Endodermal cell (in vitro differentiated cells): ENCODE data around the gene COL27A1. TPM values are rescaled to one million over a fixed set of nuclear protein-coding genes. Genes with fewer than 3 reads are reported as not detected.

ENCODE experiments used
- DNase-seq: peaks from one replicate; pipeline ENCODE4 v3.0.0-alpha.2; 2017
- H3K27ac ChIP-seq: 2 replicates; pipeline ENCODE4 v1.5.1; 2013; ENCODE audit warnings: mild to moderate bottlenecking, low read depth, low read length, moderate library complexity
- H3K27me3 ChIP-seq: 2 replicates; pipeline ENCODE4 v1.6.1; 2013; ENCODE audit warnings: mild to moderate bottlenecking, low read length, moderate library complexity; ENCODE audit not compliant: insufficient read depth, control insufficient read depth, poor library complexity, severe bottlenecking
- H3K36me3 ChIP-seq: 2 replicates; pipeline ENCODE4 v1.7.0; 2013; ENCODE audit warnings: mild to moderate bottlenecking, low read length, moderate library complexity; ENCODE audit not compliant: control insufficient read depth, insufficient read depth
- H3K4me1 ChIP-seq: one replicate; pipeline ENCODE4 v1.7.0; 2013; ENCODE audit warnings: low read length; ENCODE audit not compliant: control insufficient read depth, insufficient read depth
- H3K4me3 ChIP-seq: 2 replicates; pipeline ENCODE4 v1.5.1; 2013; ENCODE audit warnings: mild to moderate bottlenecking, low read length, moderate library complexity
- H3K9ac ChIP-seq: 2 replicates; pipeline ENCODE4 v1.6.1; 2013; ENCODE audit warnings: mild to moderate bottlenecking, low read length, moderate library complexity; ENCODE audit not compliant: poor library complexity, severe bottlenecking; ENCODE audit errors: extremely low read depth
- H3K9me3 ChIP-seq: 2 replicates; pipeline ENCODE4 v1.6.1; 2013; ENCODE audit warnings: mild to moderate bottlenecking, low read length, moderate library complexity; ENCODE audit not compliant: control insufficient read depth
- H3K27ac Mint-ChIP-seq: 2 replicates; pipeline ENCODE4 v1.8.0; 2020; ENCODE audit warnings: mixed read lengths
- H3K27me3 Mint-ChIP-seq: 2 replicates; pipeline ENCODE4 v1.8.0; 2021; ENCODE audit warnings: mild to moderate bottlenecking, mixed read lengths; ENCODE audit not compliant: insufficient read depth
- H3K36me3 Mint-ChIP-seq: 2 replicates; pipeline ENCODE4 v1.8.0; 2020; ENCODE audit warnings: low read depth, mixed read lengths
- H3K4me1 Mint-ChIP-seq: 2 replicates; pipeline ENCODE4 v1.8.0; 2020; ENCODE audit warnings: mixed read lengths
- H3K4me3 Mint-ChIP-seq: 2 replicates; pipeline ENCODE4 v1.8.0; 2020; ENCODE audit warnings: mild to moderate bottlenecking, moderate library complexity, mixed read lengths
- H3K9me3 Mint-ChIP-seq: 2 replicates; pipeline ENCODE4 v1.8.0; 2020; ENCODE audit warnings: mild to moderate bottlenecking, mixed read lengths
- WGBS, 2 experiments: methylation state at CpG; one replicate each; pipeline versions ENCODE4 v1.1.5 to v1.1.7; 2013; ENCODE audit warnings: missing lambda C conversion rate in 2 of 2, mixed read lengths in 1 of 2; ENCODE audit not compliant: insufficient coverage in 1 of 2, insufficient read length in 1 of 2; 5-methylcytosine and 5-hydroxymethylcytosine counted together
- total RNA-seq, 2 donors: library from RNA; stranded (reverse); fragmentation: NEBNext Ultra II Directional in 1 of 2; extraction: Animal tissue kit (Norgen Biotek cat#: 25700) in 1 of 2; gene quantifications; 2 replicates in 1 of 2; 3 replicates in 1 of 2; pipeline ENCODE4 v1.2.1, GENCODE V29; 2021
- TF ChIP-seq, protein P1 (sequence below): fragments of 200-600 bp; sonication (generic); conservative IDR thresholded peaks from 2 replicates; pipeline ENCODE4 v1.5.0; 2021; ENCODE audit warnings: antibody characterized with exemption, mild to moderate bottlenecking

The COL27A1 gene
- total RNA-seq, 2 donors from 2014 or later = 43.8 to 69.5 TPM

- no peak overlapping the region for H3K27ac ChIP-seq
- whole genome bisulfite sequencing, 2 experiments = 81 to 90% methylated on average over 5 to 6 of the region's 6 CpGs
- H3K4me3 ChIP-seq = no peak overlapping the region
- Mint-ChIP-seq H3K4me1 (no peaks in the 10 kb centered on the region), H3K27ac (no peak overlapping the region), H3K4me3 (no peak overlapping the region), H3K9me3 (no peaks in the 10 kb centered on the region), H3K36me3 (peaks cover 32% of the 10 kb centered on the region), H3K27me3 (no peaks in the 10 kb centered on the region)
- H3K27me3 ChIP-seq = no peaks in the 10 kb centered on the region
- H3K9me3 ChIP-seq = no peaks in the 10 kb centered on the region
- H3K36me3 ChIP-seq = peaks cover 55% of the 10 kb centered on the region
- TF ChIP-seq, protein P1, sequence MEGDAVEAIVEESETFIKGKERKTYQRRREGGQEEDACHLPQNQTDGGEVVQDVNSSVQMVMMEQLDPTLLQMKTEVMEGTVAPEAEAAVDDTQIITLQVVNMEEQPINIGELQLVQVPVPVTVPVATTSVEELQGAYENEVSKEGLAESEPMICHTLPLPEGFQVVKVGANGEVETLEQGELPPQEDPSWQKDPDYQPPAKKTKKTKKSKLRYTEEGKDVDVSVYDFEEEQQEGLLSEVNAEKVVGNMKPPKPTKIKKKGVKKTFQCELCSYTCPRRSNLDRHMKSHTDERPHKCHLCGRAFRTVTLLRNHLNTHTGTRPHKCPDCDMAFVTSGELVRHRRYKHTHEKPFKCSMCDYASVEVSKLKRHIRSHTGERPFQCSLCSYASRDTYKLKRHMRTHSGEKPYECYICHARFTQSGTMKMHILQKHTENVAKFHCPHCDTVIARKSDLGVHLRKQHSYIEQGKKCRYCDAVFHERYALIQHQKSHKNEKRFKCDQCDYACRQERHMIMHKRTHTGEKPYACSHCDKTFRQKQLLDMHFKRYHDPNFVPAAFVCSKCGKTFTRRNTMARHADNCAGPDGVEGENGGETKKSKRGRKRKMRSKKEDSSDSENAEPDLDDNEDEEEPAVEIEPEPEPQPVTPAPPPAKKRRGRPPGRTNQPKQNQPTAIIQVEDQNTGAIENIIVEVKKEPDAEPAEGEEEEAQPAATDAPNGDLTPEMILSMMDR = no peak
- no peak for DNase-seq
- H3K4me1 ChIP-seq = no peaks in the 10 kb centered on the region
- H3K9ac ChIP-seq = no peak overlapping the region
Measured at GRCh38 chr9:114302727-114303126, 147.4 kb downstream of the COL27A1 start.

DNA sequence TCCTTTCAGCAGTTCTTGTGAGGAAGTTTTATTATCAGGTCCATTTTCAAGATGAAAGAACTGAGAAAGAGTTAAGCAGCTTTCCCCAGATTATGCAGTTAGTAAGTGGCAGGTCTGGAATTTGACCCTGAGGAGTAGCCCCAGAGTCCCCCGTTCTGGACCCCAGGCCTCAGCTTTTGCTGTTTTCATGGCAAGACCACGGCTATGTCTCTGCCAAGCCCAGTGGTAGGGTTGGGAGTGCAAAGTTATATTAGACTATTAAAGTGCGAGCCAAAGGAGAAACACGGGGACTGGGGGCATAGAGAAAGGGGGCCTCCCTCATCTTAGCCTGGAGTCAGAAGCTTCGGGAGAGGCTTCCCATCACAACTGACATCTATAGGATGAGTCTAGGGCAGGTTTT lies 148.2 kb downstream of the COL27A1 start:
- TF ChIP-seq, protein P1 = no peak
- H3K27ac ChIP-seq = no peak overlapping the region
- H3K27me3 ChIP-seq = no peaks in the 10 kb centered on the region
- DNase-seq = no peak
- peaks cover 55% of the 10 kb centered on the region for H3K36me3 ChIP-seq
- H3K9me3 Mint-ChIP-seq = no peaks in the 10 kb centered on the region
- no peak overlapping the region for H3K4me3 Mint-ChIP-seq
- H3K9me3 ChIP-seq = no peaks in the 10 kb centered on the region
- WGBS, 2 experiments = 82 to 83% methylated on average over 4 to 5 of the region's 5 CpGs
- H3K27ac Mint-ChIP-seq = no peak overlapping the region
- peaks cover 26% of the 10 kb centered on the region for H3K36me3 Mint-ChIP-seq
- H3K4me1 Mint-ChIP-seq = no peaks in the 10 kb centered on the region
- no peak overlapping the region for H3K4me3 ChIP-seq
- no peaks in the 10 kb centered on the region for H3K27me3 Mint-ChIP-seq
- no peaks in the 10 kb centered on the region for H3K4me1 ChIP-seq
- no peak overlapping the region for H3K9ac ChIP-seq

DNA sequence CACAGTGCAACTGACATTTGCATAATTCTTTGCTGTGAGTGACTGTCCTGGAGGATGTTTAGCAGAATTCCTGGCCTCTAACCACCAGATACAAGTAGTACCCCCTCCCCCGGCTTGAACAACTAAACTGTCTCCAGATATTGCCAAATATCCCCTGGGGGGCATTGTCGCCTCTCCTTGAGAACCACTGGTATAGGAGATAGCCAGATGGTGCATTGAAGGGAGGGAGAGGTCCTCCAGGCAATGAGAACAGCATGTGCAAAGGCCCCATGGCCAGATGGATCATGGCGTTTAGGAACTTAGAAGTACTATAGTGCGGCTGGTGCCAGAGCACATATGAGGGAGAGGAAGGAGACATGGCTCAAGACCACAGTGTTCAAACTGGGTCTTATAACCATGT lies 148.6 kb downstream of the COL27A1 start:
- peaks cover 53% of the 10 kb centered on the region for H3K36me3 ChIP-seq
- TF ChIP-seq, protein P1 = no peak
- no peaks in the 10 kb centered on the region for H3K27me3 Mint-ChIP-seq
- no peak overlapping the region for H3K4me3 ChIP-seq
- WGBS, 2 experiments = 90 to 100% methylated on average over 1 to 4 of the region's 4 CpGs
- no peaks in the 10 kb centered on the region for H3K9me3 Mint-ChIP-seq
- H3K4me1 Mint-ChIP-seq = no peaks in the 10 kb centered on the region
- DNase-seq = no peak
- H3K4me1 ChIP-seq = no peaks in the 10 kb centered on the region
- no peak overlapping the region for H3K4me3 Mint-ChIP-seq
- no peaks in the 10 kb centered on the region for H3K27me3 ChIP-seq
- no peak overlapping the region for H3K9ac ChIP-seq
- H3K27ac ChIP-seq = no peak overlapping the region
- H3K9me3 ChIP-seq = no peaks in the 10 kb centered on the region
- H3K36me3 Mint-ChIP-seq = peaks cover 23% of the 10 kb centered on the region
- H3K27ac Mint-ChIP-seq = no peak overlapping the region
